A549 (cell line): ENCODE measurements around the gene ATF5. TPM values are rescaled to one million over a fixed set of nuclear protein-coding genes. Genes with fewer than 3 reads are reported as not detected.

Source experiments
- ATAC-seq, 2 experiments: fragments of 200-7000 bp in 1 of 2; fragments of >200 bp in 1 of 2; cut with Nextera tagmentation in 1 of 2; cut with Tn5 transposase in 1 of 2; 3 replicates each; pipeline versions ENCODE4 v1.8.0 to v1.9.1; 2018 to 2020; ENCODE audit warnings: mild to moderate bottlenecking in 1 of 2, moderate library complexity in 1 of 2
- CTCF ChIA-PET: fragments of 300-600 bp; sonication (Branson Sonifier 250); formaldehyde crosslinking; extraction: SDS; loops from one replicate; lab custom pipeline; 2021; ENCODE audit warnings: antibody characterized with exemption, inconsistent platforms; lab: Yijun Ruan, JAX
- POLR2A ChIA-PET: fragments of 350-600 bp; formaldehyde crosslinking; extraction: SDS; loops from one replicate; lab custom pipeline; 2021; ENCODE audit warnings: antibody characterized with exemption, inconsistent platforms; lab: Yijun Ruan, JAX
- DNase-seq, 2 experiments: peaks; one replicate each; pipeline versions ENCODE4 v3.0.0 to v3.0.0-alpha.2; 2011 to 2016; ENCODE audit warnings: low read depth in 1 of 2, low spot score in 1 of 2
- FAIRE-seq: peaks from 2 replicates; lab custom pipeline; 2011; peaks lifted over from hg19 to GRCh38; lab: Jason Lieb, UNC
- H3K27ac ChIP-seq, 2 experiments: fragments of >200 bp; sonication (Bioruptor Twin); formaldehyde crosslinking; 3 replicates each; pipeline ENCODE4 v1.5.1; 2016 to 2017
- H3K4me1 ChIP-seq: fragments of >200 bp; sonication (Bioruptor Twin); formaldehyde crosslinking; 3 replicates; pipeline ENCODE4 v1.6.1; 2016
- H3K4me2 ChIP-seq: fragments of >200 bp; sonication (Bioruptor Twin); formaldehyde crosslinking; 3 replicates; pipeline ENCODE4 v1.6.1; 2016
- H3K4me3 ChIP-seq: fragments of >200 bp; sonication (Bioruptor Twin); formaldehyde crosslinking; 3 replicates; pipeline ENCODE4 v1.5.1; 2016
- H3K9me3 ChIP-seq: fragments of >200 bp; sonication (Bioruptor Twin); formaldehyde crosslinking; 3 replicates; pipeline ENCODE4 v1.6.1; 2016
- CEBPB ChIP-seq, 2 experiments: fragments of >200 bp in 1 of 2; sonication (Bioruptor Twin) in 1 of 2; formaldehyde crosslinking in 1 of 2; IDR thresholded peaks; 2 replicates each; pipeline ENCODE4 v1.6.1; 2012 to 2016
- CHD4 ChIP-seq: fragments of 200-600 bp; sonication (generic); IDR thresholded peaks from 2 replicates; pipeline ENCODE4 v1.6.1; 2016; ENCODE audit warnings: antibody characterized with exemption, mild to moderate bottlenecking, borderline replicate concordance
- EHMT2 ChIP-seq: fragments of 200-600 bp; sonication (generic); IDR thresholded peaks from 2 replicates; pipeline ENCODE4 v1.6.1; 2016; ENCODE audit warnings: antibody characterized with exemption, low read depth, mild to moderate bottlenecking, moderate library complexity
- EP300 ChIP-seq, 2 experiments: fragments of >200 bp; sonication (Bioruptor Twin); formaldehyde crosslinking; IDR thresholded peaks; 2 replicates in 1 of 2; 3 replicates in 1 of 2; pipeline ENCODE4 v1.6.1; 2016 to 2017
- ESRRA ChIP-seq: fragments of 150-350 bp; IDR thresholded peaks from 2 replicates; pipeline ENCODE4 v1.6.1; 2014; ENCODE audit warnings: mild to moderate bottlenecking, low read length, borderline replicate concordance
- FOSB ChIP-seq: fragments of 250-450 bp; sonication (Bioruptor Pico); IDR thresholded peaks from 2 replicates; pipeline ENCODE4 v1.5.0; 2020; ENCODE audit warnings: mild to moderate bottlenecking, moderate library complexity
- FOXS1 ChIP-seq: fragments of 250-450 bp; sonication (Bioruptor Pico); IDR thresholded peaks from 2 replicates; pipeline ENCODE4 v1.5.0; 2020; ENCODE audit warnings: mild to moderate bottlenecking, moderate library complexity
- HEYL ChIP-seq: fragments of 250-450 bp; sonication (Bioruptor Pico); IDR thresholded peaks from 2 replicates; pipeline ENCODE4 v1.8.0; 2021; ENCODE audit warnings: mild to moderate bottlenecking, moderate library complexity
- JUN ChIP-seq, 2 experiments: fragments of >200 bp; sonication (Bioruptor Twin); formaldehyde crosslinking; IDR thresholded peaks; 2 replicates in 1 of 2; 3 replicates in 1 of 2; pipeline ENCODE4 v1.6.1; 2016 to 2017
- MAZ ChIP-seq: fragments of 150-350 bp; IDR thresholded peaks from 2 replicates; pipeline ENCODE4 v1.6.1; 2014; ENCODE audit warnings: antibody characterized with exemption, low read depth, low read length, borderline replicate concordance
- MYC ChIP-seq: IDR thresholded peaks from 2 replicates; pipeline ENCODE4 v1.6.1; 2012; ENCODE audit warnings: mild to moderate bottlenecking, inconsistent platforms, low read length, improper control_type of control experiment, borderline replicate concordance
- NFE2L2 ChIP-seq: fragments of 150-350 bp; conservative IDR thresholded peaks from 2 replicates; pipeline ENCODE4 v1.6.1; 2014; ENCODE audit warnings: low read length
- POLR2AphosphoS2 ChIP-seq: conservative IDR thresholded peaks from 2 replicates; pipeline ENCODE4 v1.6.1; 2012; ENCODE audit warnings: low read length, improper control_type of control experiment, inconsistent platforms
- RAD21 ChIP-seq, 2 experiments: fragments of >200 bp in 1 of 2; sonication (Bioruptor Twin) in 1 of 2; formaldehyde crosslinking in 1 of 2; IDR thresholded peaks in 1 of 2; conservative IDR thresholded peaks in 1 of 2; 2 replicates in 1 of 2; 3 replicates in 1 of 2; pipeline ENCODE4 v1.6.1; 2012 to 2018; ENCODE audit warnings: inconsistent platforms in 1 of 2
- RCOR1 ChIP-seq: fragments of 150-350 bp; IDR thresholded peaks from 2 replicates; pipeline ENCODE4 v1.6.1; 2014; ENCODE audit warnings: antibody characterized with exemption, low read length, low read depth
- RNF2 ChIP-seq: fragments of 200-600 bp; sonication (generic); IDR thresholded peaks from 2 replicates; pipeline ENCODE4 v1.6.1; 2016; ENCODE audit warnings: low read depth, mild to moderate bottlenecking, antibody characterized with exemption, moderate library complexity, borderline replicate concordance
- SMC3 ChIP-seq: fragments of >200 bp; sonication (Bioruptor Twin); formaldehyde crosslinking; IDR thresholded peaks from 3 replicates; pipeline ENCODE4 v1.6.1; 2018; ENCODE audit warnings: inconsistent platforms
- TFCP2L1 ChIP-seq: fragments of 250-450 bp; sonication (Bioruptor Pico); IDR thresholded peaks from 2 replicates; pipeline ENCODE4 v1.5.0; 2021; ENCODE audit warnings: mild to moderate bottlenecking
- WGBS: methylation state at CpG from one replicate; pipeline ENCODE4 v1.1.6; 2017; ENCODE audit errors: missing lambda C conversion rate; 5-methylcytosine and 5-hydroxymethylcytosine counted together
- polyA plus RNA-seq, 4 experiments: library from polyadenylated mRNA; depleted of rRNA in 3 of 4; stranded (reverse); fragments of >200 nt; fragmentation: RNase III in 1 of 4; extraction: RNeasy Plus Mini Kit Qiagen cat#74134 plus additional on column Dnase treatment in 1 of 4; gene quantifications; 2 replicates in 3 of 4; 3 replicates in 1 of 4; pipeline ENCODE4 v1.2.3, GENCODE V29; 2011 to 2017
- TF ChIP-seq, protein P1 (sequence below): IDR thresholded peaks from 2 replicates; pipeline ENCODE4 v1.6.1; 2012; ENCODE audit warnings: low read depth, borderline replicate concordance
- TF ChIP-seq, protein P2 (sequence below): fragments of >200 bp; sonication (Bioruptor Twin); formaldehyde crosslinking; IDR thresholded peaks from 3 replicates; pipeline ENCODE4 v1.5.1; 2016
- TF ChIP-seq, protein P3 (sequence below): IDR thresholded peaks from 2 replicates; pipeline ENCODE4 v1.6.1; 2012
- TF ChIP-seq, protein P4 (sequence below): fragments of 150-350 bp; IDR thresholded peaks from 2 replicates; pipeline ENCODE4 v1.6.1; 2014; ENCODE audit warnings: low read depth, mild to moderate bottlenecking, low read length

Gene ATF5
- polyA plus RNA-seq, 2 of the 4 experiments (the other 2 are of a cell fraction), result 12.9 to 42.8 TPM

DNA sequence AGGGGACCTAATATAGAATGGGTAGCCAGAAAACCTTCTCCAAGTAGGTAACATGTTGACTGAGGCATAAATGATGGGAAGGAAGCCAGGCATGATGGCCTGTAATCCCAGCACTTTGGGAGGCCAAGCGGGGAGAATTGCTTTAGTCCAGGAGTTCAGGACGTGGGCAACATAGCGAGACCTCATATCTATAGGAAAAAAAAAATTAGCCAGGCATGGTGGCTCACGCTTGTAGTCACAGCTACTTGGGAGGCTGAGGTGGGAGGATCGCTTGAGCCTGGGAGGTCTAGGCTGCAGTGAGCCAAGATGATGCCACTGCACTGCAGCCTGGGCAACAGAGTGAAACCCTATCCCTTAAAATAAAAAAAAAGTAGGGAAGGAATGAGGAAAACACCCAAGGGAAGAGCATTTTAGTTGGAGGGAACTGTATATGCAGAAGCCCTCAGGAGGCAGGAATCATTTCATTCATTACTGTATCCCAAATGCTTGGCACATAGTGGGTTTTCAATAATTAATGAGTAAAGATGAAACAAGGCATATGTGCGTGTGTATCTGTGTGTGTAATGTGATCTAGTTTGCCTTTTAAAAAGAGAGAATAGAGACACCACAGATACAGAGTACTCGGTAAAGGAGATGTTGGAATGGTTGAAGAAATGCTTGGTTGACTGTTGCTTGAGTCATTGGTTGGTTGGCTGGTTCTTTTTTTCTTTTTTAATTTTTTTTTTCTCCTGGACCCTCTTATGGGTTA is 2.5 kb downstream of the ATF5 start:
- TF ChIP-seq RAD21 (conservative IDR thresholded peaks at IDR 0.05 in 1 of 2, IDR thresholded peaks at IDR 0.05 in 1 of 2) (no peak), CEBPB (IDR thresholded peaks at IDR 0.05) (no peak), HEYL (CRISPR knock-in tag) (no peak), NFE2L2 (no peak), TFCP2L1 (CRISPR knock-in tag) (no peak), RNF2 (no peak), ESRRA (no peak)
- TF ChIP-seq, protein P1, sequence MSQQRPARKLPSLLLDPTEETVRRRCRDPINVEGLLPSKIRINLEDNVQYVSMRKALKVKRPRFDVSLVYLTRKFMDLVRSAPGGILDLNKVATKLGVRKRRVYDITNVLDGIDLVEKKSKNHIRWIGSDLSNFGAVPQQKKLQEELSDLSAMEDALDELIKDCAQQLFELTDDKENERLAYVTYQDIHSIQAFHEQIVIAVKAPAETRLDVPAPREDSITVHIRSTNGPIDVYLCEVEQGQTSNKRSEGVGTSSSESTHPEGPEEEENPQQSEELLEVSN, result no peak
- TF ChIP-seq, protein P2, sequence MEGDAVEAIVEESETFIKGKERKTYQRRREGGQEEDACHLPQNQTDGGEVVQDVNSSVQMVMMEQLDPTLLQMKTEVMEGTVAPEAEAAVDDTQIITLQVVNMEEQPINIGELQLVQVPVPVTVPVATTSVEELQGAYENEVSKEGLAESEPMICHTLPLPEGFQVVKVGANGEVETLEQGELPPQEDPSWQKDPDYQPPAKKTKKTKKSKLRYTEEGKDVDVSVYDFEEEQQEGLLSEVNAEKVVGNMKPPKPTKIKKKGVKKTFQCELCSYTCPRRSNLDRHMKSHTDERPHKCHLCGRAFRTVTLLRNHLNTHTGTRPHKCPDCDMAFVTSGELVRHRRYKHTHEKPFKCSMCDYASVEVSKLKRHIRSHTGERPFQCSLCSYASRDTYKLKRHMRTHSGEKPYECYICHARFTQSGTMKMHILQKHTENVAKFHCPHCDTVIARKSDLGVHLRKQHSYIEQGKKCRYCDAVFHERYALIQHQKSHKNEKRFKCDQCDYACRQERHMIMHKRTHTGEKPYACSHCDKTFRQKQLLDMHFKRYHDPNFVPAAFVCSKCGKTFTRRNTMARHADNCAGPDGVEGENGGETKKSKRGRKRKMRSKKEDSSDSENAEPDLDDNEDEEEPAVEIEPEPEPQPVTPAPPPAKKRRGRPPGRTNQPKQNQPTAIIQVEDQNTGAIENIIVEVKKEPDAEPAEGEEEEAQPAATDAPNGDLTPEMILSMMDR, result no peak
- WGBS, result 91% methylated on average over 7 of the region's 7 CpGs
- ChIA-PET POLR2A (no interaction called here), CTCF (interaction anchor here (1.0 to 1.5 kb wide), 2 partner anchors 204 to 216 kb away, joined by 3 to 5 read pairs; no protein-coding TSS in a partner anchor)
- no peak overlapping the region for H3K4me3 ChIP-seq
- H3K4me2 ChIP-seq, result no peak overlapping the region
- H3K9me3 ChIP-seq, result no peaks in the 10 kb centered on the region
- H3K4me1 ChIP-seq, result peaks cover 16% of the 10 kb centered on the region
- FAIRE-seq (no peak), DNase-seq (no peak), ATAC-seq (no peak)
- no peak overlapping the region for H3K27ac ChIP-seq

DNA sequence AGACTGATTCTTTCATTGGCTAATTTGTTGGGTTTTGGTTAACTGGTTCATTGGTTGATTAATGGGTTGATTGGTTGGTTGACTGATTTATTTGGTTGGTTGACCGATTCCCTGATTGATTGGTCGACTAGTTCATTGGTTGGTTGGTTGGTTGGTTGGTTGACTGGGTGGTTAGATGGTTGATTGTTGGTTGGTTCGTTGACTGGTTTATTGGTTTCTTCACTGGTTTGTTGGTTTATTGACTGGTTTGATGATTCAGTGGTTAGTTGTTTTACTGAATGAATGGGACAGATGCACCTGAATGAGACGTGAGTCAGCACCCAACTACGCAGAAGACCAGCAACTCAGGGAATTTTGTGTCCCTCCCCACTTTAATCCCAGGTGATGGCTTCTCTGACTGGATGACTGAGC is 3.0 kb downstream of the ATF5 start:
- ChIA-PET POLR2A (interaction anchor here (0.7 kb wide), 1 partner anchor 44 kb away, joined by 5 read pairs; no protein-coding TSS in a partner anchor), CTCF (interaction anchor here (1.5 kb wide), 1 partner anchor 215 kb away, joined by 3 read pairs; no protein-coding TSS in a partner anchor)
- WGBS, result 85% methylated on average over 5 of the region's 5 CpGs
- Histone ChIP-seq H3K9me3 (no peaks in the 10 kb centered on the region), H3K4me1 (peaks cover 14% of the 10 kb centered on the region), H3K27ac (no peak overlapping the region), H3K4me3 (no peak overlapping the region), H3K4me2 (no peak overlapping the region)
- no peak for ATAC-seq
- TF ChIP-seq EHMT2 (no peak), FOXS1 (CRISPR knock-in tag) (no peak), JUN (IDR thresholded peaks at IDR 0.05) (no peak), MYC (no peak), CHD4 (no peak), FOSB (no peak), SMC3 (no peak), POLR2AphosphoS2 (no peak), EP300 (IDR thresholded peaks at IDR 0.05) (no peak), HEYL (CRISPR knock-in tag) (no peak), RCOR1 (no peak), MAZ (no peak)
- TF ChIP-seq, protein P3, sequence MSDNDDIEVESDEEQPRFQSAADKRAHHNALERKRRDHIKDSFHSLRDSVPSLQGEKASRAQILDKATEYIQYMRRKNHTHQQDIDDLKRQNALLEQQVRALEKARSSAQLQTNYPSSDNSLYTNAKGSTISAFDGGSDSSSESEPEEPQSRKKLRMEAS, result no peak
- TF ChIP-seq, protein P1, result no peak
- TF ChIP-seq, protein P4, sequence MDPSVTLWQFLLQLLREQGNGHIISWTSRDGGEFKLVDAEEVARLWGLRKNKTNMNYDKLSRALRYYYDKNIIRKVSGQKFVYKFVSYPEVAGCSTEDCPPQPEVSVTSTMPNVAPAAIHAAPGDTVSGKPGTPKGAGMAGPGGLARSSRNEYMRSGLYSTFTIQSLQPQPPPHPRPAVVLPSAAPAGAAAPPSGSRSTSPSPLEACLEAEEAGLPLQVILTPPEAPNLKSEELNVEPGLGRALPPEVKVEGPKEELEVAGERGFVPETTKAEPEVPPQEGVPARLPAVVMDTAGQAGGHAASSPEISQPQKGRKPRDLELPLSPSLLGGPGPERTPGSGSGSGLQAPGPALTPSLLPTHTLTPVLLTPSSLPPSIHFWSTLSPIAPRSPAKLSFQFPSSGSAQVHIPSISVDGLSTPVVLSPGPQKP, result no peak
- no peak for FAIRE-seq
- no peak for DNase-seq
